Measurements from ENCODE around the gene UGGT2. TPM values are rescaled to one million over a fixed set of nuclear protein-coding genes. Genes with fewer than 3 reads are reported as not detected.
A peak's percentile ranks its signal among the peaks of the same experiment; 100 is the strongest.

Gene UGGT2
- total RNA-seq, 1 donor = 63.0 TPM

GRCh38 chr13:96090240-96091101 lies 37.3 kb upstream of the UGGT2 start:
- peak overlapping the region; percentile 55 for H3K4me3 ChIP-seq (ENCODE audit: low read depth, low read length)
- no peak for TF ChIP-seq CTCF (IDR thresholded peaks at IDR 0.05; ENCODE audit: insufficient read depth, low read depth, low read length)
- no peak for DNase-seq (ENCODE audit: low read depth)

GRCh38 chr13:96089749-96090239 lies 36.6 kb upstream of the UGGT2 start, which contains the start of gene HS6ST3:
HS6ST3 (plus strand) TSS chr13:96090107.
- no peak for TF ChIP-seq CTCF (IDR thresholded peaks at IDR 0.05; ENCODE audit: insufficient read depth, low read depth, low read length)
- DNase-seq (ENCODE audit: low read depth) = no peak
- peak within 1 kb of the TSS; percentile 55 for H3K4me3 ChIP-seq (ENCODE audit: low read depth, low read length)

GRCh38 chr13:96089139-96089538 lies 35.9 kb upstream of the UGGT2 start:
- no peak overlapping the region for H3K4me3 ChIP-seq (ENCODE audit: low read depth, low read length)
- DNase-seq (ENCODE audit: low read depth) = no peak
- TF ChIP-seq CTCF (IDR thresholded peaks at IDR 0.05; ENCODE audit: insufficient read depth, low read depth, low read length) = no peak

GRCh38 chr13:96086736-96087135 lies 33.5 kb upstream of the UGGT2 start:
- no peak for DNase-seq (ENCODE audit: low read depth)

GRCh38 chr13:96082640-96083039 lies 29.4 kb upstream of the UGGT2 start:
- no peak overlapping the region for H3K4me3 ChIP-seq (ENCODE audit: low read depth, low read length)
- DNase-seq (ENCODE audit: low read depth) = no peak
- TF ChIP-seq CTCF (IDR thresholded peaks at IDR 0.05; ENCODE audit: insufficient read depth, low read depth, low read length) = no peak

More at GRCh38 chr13:96086736-96087135, 33.5 kb upstream of the UGGT2 start:
- no peak for TF ChIP-seq CTCF (IDR thresholded peaks at IDR 0.05; ENCODE audit: insufficient read depth, low read depth, low read length)
- no peak overlapping the region for H3K4me3 ChIP-seq (ENCODE audit: low read depth, low read length)

- no peak for DNase-seq (ENCODE audit: low read depth)
- no peak for TF ChIP-seq CTCF (IDR thresholded peaks at IDR 0.05; ENCODE audit: insufficient read depth, low read depth, low read length)
- no peak overlapping the region for H3K4me3 ChIP-seq (ENCODE audit: low read depth, low read length)
These were observed 28.7 kb upstream of the UGGT2 start for GRCh38 chr13:96081888-96082287.

Measured in fibroblast of villous mesenchyme (primary cell).